Activated T-helper 2 cell treated with anti-CD3 and anti-CD28 coated beads, Interferon-gamma antibody, Interleukin-2, Interleukin-4, amounts not matched to agents 10 μg/mL and 5 μg/mL and 100 μg/mL, durations not matched to agents 14 hours and 24 hours and 36 hours (primary cell): ENCODE data around the gene ZIC4. TPM values are rescaled to one million over a fixed set of nuclear protein-coding genes. Genes with fewer than 3 reads are reported as not detected.

Experiments used
- DNase-seq: peaks from one replicate; pipeline ENCODE4 v3.0.0; 2021; ENCODE audit warnings: low spot score
- H3K27ac Mint-ChIP-seq: one replicate; pipeline ENCODE4 v1.8.0; 2021; ENCODE audit warnings: mixed read lengths
- H3K27me3 Mint-ChIP-seq: one replicate; pipeline ENCODE4 v1.8.0; 2021; ENCODE audit warnings: low read depth, mixed read lengths
- H3K36me3 Mint-ChIP-seq: one replicate; pipeline ENCODE4 v1.8.0; 2021; ENCODE audit warnings: low read depth, mixed read lengths
- H3K4me1 Mint-ChIP-seq: one replicate; pipeline ENCODE4 v1.8.0; 2021; ENCODE audit warnings: low read depth, mixed read lengths
- H3K4me3 Mint-ChIP-seq: one replicate; pipeline ENCODE4 v1.8.0; 2021; ENCODE audit warnings: low read depth, mild to moderate bottlenecking, moderate library complexity, mixed read lengths
- H3K9me3 Mint-ChIP-seq: one replicate; pipeline ENCODE4 v1.8.0; 2021; ENCODE audit warnings: mixed read lengths
- intact Hi-C: fragments of 100-400 bp; cut with micrococcal nuclease; formaldehyde crosslinking; loops from one replicate; pipeline ENCODE4 v1.15.1; 2023
- total RNA-seq: library from RNA; stranded (reverse); gene quantifications from 2 replicates; pipeline ENCODE4 v1.2.3, GENCODE V29; 2022

The ZIC4 gene
- total RNA-seq, 1 donor from 2014 or later, result not detected

- H3K27me3 Mint-ChIP-seq, result peaks cover 62% of the 10 kb centered on the region
- H3K36me3 Mint-ChIP-seq, result peaks cover 3% of the 10 kb centered on the region
- no peak overlapping the region for H3K27ac Mint-ChIP-seq
- peaks cover 12% of the 10 kb centered on the region for H3K4me1 Mint-ChIP-seq
- DNase-seq, result no peak
- no peaks in the 10 kb centered on the region for H3K9me3 Mint-ChIP-seq
- intact Hi-C loops, result loop anchor here (5.0 kb wide), 1 partner anchor 37 kb away; no protein-coding TSS in a partner anchor
- H3K4me3 Mint-ChIP-seq, result no peak overlapping the region
Observed at GRCh38 chr3:147414390-147415138, 8.2 kb upstream of the ZIC4 start.

GRCh38 chr3:147413686-147414389, 7.5 kb upstream of the ZIC4 start:
- Mint-ChIP-seq H3K4me3 (peak overlapping the region; percentile 48), H3K27me3 (peaks cover 60% of the 10 kb centered on the region), H3K9me3 (peaks cover under 1% of the 10 kb centered on the region), H3K27ac (peak overlapping the region; percentile 34), H3K36me3 (peaks cover 3% of the 10 kb centered on the region), H3K4me1 (peaks cover 12% of the 10 kb centered on the region)
- intact Hi-C loops, result loop anchor here (1.0 to 5.0 kb wide), 3 partner anchors 9 to 37 kb away; no protein-coding TSS in a partner anchor
- DNase-seq, result no peak

- intact Hi-C loops, result loop anchor here (1.0 to 5.0 kb wide), 4 partner anchors 10 to 58 kb away; no protein-coding TSS in a partner anchor
- Mint-ChIP-seq H3K36me3 (peaks cover 10% of the 10 kb centered on the region), H3K27ac (peak overlapping the region; percentile 34), H3K4me3 (peak overlapping the region; percentile 48), H3K4me1 (peaks cover 15% of the 10 kb centered on the region), H3K27me3 (peaks cover 60% of the 10 kb centered on the region), H3K9me3 (peaks cover 8% of the 10 kb centered on the region)
- no peak for DNase-seq
Observed at GRCh38 chr3:147412917-147413685, 6.8 kb upstream of the ZIC4 start.

- peak overlapping the region; percentile 65 for H3K27ac Mint-ChIP-seq
- H3K36me3 Mint-ChIP-seq, result peaks cover 12% of the 10 kb centered on the region
- H3K4me3 Mint-ChIP-seq, result no peak overlapping the region
- peaks cover 14% of the 10 kb centered on the region for H3K9me3 Mint-ChIP-seq
- DNase-seq, result no peak
- peaks cover 61% of the 10 kb centered on the region for H3K27me3 Mint-ChIP-seq
- intact Hi-C loops, result loop anchor here (1.0 to 5.0 kb wide), 3 partner anchors 24 to 57 kb away; no protein-coding TSS in a partner anchor
- H3K4me1 Mint-ChIP-seq, result peaks cover 15% of the 10 kb centered on the region
Observed at GRCh38 chr3:147412261-147412916, 6.0 kb upstream of the ZIC4 start.

- Mint-ChIP-seq H3K27ac (peak overlapping the region; percentile 49), H3K36me3 (peaks cover 12% of the 10 kb centered on the region), H3K4me1 (peaks cover 15% of the 10 kb centered on the region), H3K27me3 (peaks cover 62% of the 10 kb centered on the region), H3K4me3 (no peak overlapping the region), H3K9me3 (peaks cover 14% of the 10 kb centered on the region)
- intact Hi-C loops, result loop anchor here (1.0 to 5.0 kb wide), 3 partner anchors 23 to 57 kb away; no protein-coding TSS in a partner anchor
- DNase-seq, result no peak
Observed at GRCh38 chr3:147411815-147412241, 5.5 kb upstream of the ZIC4 start.

GRCh38 chr3:147411238-147411814, 5.0 kb upstream of the ZIC4 start:
- Mint-ChIP-seq H3K4me3 (no peak overlapping the region), H3K9me3 (peaks cover 14% of the 10 kb centered on the region), H3K27ac (peak overlapping the region; percentile 49), H3K36me3 (peaks cover 12% of the 10 kb centered on the region), H3K27me3 (peaks cover 67% of the 10 kb centered on the region), H3K4me1 (peaks cover 15% of the 10 kb centered on the region)
- intact Hi-C loops, result loop anchor here (5.0 kb wide), 1 partner anchor 34 kb away; no protein-coding TSS in a partner anchor
- DNase-seq, result no peak

GRCh38 chr3:147410526-147411237, 4.3 kb upstream of the ZIC4 start:
- H3K36me3 Mint-ChIP-seq, result peaks cover 12% of the 10 kb centered on the region
- DNase-seq, result no peak
- intact Hi-C loops, result loop anchor here (5.0 kb wide), 1 partner anchor 33 kb away; no protein-coding TSS in a partner anchor
- peaks cover 14% of the 10 kb centered on the region for H3K9me3 Mint-ChIP-seq
- no peak overlapping the region for H3K4me3 Mint-ChIP-seq
- H3K4me1 Mint-ChIP-seq, result peaks cover 15% of the 10 kb centered on the region
- peak overlapping the region; percentile 49 for H3K27ac Mint-ChIP-seq
- H3K27me3 Mint-ChIP-seq, result peaks cover 71% of the 10 kb centered on the region

GRCh38 chr3:147410116-147410525, 3.8 kb upstream of the ZIC4 start:
- H3K36me3 Mint-ChIP-seq, result peaks cover 12% of the 10 kb centered on the region
- H3K4me1 Mint-ChIP-seq, result peaks cover 15% of the 10 kb centered on the region
- no peak for DNase-seq
- H3K27ac Mint-ChIP-seq, result no peak overlapping the region
- H3K27me3 Mint-ChIP-seq, result peaks cover 74% of the 10 kb centered on the region
- intact Hi-C loops, result loop anchor here (5.0 kb wide), 1 partner anchor 33 kb away; no protein-coding TSS in a partner anchor
- H3K4me3 Mint-ChIP-seq, result no peak overlapping the region
- peaks cover 14% of the 10 kb centered on the region for H3K9me3 Mint-ChIP-seq

GRCh38 chr3:147409143-147410115, 3.1 kb upstream of the ZIC4 start, which contains the start of gene ZIC1:
Gene ZIC1 (plus strand): TSS chr3:147409365. CDS start chr3:147410113, 748 bp downstream.
- H3K4me1 Mint-ChIP-seq, result peaks cover 15% of the 10 kb centered on the region
- intact Hi-C loops, result loop anchor here (2.0 to 5.0 kb wide), 2 partner anchors 13 to 32 kb away; no protein-coding TSS in a partner anchor
- H3K36me3 Mint-ChIP-seq, result peaks cover 12% of the 10 kb centered on the region
- peak within 1 kb of the TSS; percentile 76 for H3K27ac Mint-ChIP-seq
- peaks cover 72% of the 10 kb centered on the region for H3K27me3 Mint-ChIP-seq
- no peak for DNase-seq
- peaks cover 14% of the 10 kb centered on the region for H3K9me3 Mint-ChIP-seq
- no peak within 1 kb of the TSS for H3K4me3 Mint-ChIP-seq
